Measurements from ENCODE around the gene FSIP1. TPM values are rescaled to one million over a fixed set of nuclear protein-coding genes. Genes with fewer than 3 reads are reported as not detected.
A peak's percentile ranks its signal among the peaks of the same experiment; 100 is the strongest.

The FSIP1 gene
- total RNA-seq, 1 donor from 2014 or later, result 0.41 TPM

DNA sequence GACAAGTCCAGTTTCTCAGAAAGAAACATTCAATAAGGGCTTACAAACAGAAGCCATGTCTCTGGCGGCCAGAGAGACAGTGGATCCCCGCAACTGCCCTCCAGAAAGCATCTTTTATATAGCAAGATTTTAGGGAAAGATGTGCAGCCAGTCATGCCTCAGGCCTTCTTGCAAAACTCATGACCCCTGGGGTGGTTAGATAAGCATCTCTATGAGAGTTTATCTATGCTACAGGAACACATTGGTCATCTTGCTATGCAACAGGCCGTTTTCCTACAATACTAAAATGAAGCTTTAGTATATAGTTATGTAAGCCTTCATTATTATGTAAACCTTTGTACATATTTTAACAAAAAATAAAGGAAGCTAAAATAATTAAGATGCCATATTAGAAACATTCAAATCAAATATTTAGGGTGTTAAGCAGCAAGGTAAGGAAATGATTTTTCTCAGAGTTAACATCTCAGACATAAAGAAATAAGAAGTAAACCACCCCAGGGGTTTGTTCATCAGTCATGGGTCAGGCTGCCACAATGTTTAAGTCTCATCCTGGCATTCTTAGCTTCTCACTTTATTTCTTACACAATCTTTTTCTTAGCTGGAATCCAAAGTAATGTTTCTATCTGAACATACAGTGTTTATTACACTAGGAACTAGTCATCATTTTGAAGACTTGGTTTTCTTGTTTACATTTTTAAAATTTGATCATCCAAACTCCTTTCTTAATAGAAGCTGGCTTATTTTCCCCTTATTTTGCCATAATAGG, 6.3 kb upstream of the FSIP1 start:
- no peaks in the 10 kb centered on the region for H3K9me3 Mint-ChIP-seq (ENCODE audit: unreplicated experiment)
- DNase-seq (ENCODE audit: low spot score), result no peak
- TF ChIP-seq, protein P1, sequence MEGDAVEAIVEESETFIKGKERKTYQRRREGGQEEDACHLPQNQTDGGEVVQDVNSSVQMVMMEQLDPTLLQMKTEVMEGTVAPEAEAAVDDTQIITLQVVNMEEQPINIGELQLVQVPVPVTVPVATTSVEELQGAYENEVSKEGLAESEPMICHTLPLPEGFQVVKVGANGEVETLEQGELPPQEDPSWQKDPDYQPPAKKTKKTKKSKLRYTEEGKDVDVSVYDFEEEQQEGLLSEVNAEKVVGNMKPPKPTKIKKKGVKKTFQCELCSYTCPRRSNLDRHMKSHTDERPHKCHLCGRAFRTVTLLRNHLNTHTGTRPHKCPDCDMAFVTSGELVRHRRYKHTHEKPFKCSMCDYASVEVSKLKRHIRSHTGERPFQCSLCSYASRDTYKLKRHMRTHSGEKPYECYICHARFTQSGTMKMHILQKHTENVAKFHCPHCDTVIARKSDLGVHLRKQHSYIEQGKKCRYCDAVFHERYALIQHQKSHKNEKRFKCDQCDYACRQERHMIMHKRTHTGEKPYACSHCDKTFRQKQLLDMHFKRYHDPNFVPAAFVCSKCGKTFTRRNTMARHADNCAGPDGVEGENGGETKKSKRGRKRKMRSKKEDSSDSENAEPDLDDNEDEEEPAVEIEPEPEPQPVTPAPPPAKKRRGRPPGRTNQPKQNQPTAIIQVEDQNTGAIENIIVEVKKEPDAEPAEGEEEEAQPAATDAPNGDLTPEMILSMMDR (IDR thresholded peaks at IDR 0.05; ENCODE audit: unreplicated experiment), result no peak
- no peaks in the 10 kb centered on the region for H3K27me3 Mint-ChIP-seq (ENCODE audit: unreplicated experiment)
- no peaks in the 10 kb centered on the region for H3K36me3 Mint-ChIP-seq (ENCODE audit: low read depth, unreplicated experiment)
- H3K4me1 Mint-ChIP-seq (ENCODE audit: unreplicated experiment), result peaks cover 25% of the 10 kb centered on the region
- no peak overlapping the region for H3K27ac Mint-ChIP-seq (ENCODE audit: unreplicated experiment)
- no peak overlapping the region for H3K4me3 Mint-ChIP-seq (ENCODE audit: unreplicated experiment)

DNA sequence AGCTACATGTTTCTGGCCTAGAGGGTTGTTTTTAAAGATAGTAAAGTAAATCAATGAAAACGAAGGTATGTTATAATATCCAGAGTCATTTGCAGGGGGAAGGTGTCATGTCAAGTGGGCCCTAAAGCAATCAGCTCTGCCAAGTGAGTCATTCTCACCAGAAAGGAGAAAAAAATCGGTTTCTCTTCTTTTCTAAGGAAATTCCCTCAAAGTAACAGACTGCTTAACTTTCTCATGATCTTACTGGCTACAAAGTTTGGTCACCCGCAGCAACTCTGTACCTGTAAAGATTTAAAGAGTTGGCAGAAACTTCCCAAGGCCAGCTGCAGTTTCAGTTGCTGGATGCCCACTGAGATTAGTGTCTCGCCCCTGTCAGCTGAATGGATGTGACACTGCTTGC, 5.5 kb upstream of the FSIP1 start:
- H3K36me3 Mint-ChIP-seq (ENCODE audit: low read depth, unreplicated experiment), result no peaks in the 10 kb centered on the region
- no peak overlapping the region for H3K4me3 Mint-ChIP-seq (ENCODE audit: unreplicated experiment)
- no peak for DNase-seq (ENCODE audit: low spot score)
- H3K4me1 Mint-ChIP-seq (ENCODE audit: unreplicated experiment), result peaks cover 34% of the 10 kb centered on the region
- H3K27me3 Mint-ChIP-seq (ENCODE audit: unreplicated experiment), result peaks cover 3% of the 10 kb centered on the region
- H3K27ac Mint-ChIP-seq (ENCODE audit: unreplicated experiment), result no peak overlapping the region
- H3K9me3 Mint-ChIP-seq (ENCODE audit: unreplicated experiment), result no peaks in the 10 kb centered on the region
- TF ChIP-seq, protein P1 (IDR thresholded peaks at IDR 0.05; ENCODE audit: unreplicated experiment), result no peak

DNA sequence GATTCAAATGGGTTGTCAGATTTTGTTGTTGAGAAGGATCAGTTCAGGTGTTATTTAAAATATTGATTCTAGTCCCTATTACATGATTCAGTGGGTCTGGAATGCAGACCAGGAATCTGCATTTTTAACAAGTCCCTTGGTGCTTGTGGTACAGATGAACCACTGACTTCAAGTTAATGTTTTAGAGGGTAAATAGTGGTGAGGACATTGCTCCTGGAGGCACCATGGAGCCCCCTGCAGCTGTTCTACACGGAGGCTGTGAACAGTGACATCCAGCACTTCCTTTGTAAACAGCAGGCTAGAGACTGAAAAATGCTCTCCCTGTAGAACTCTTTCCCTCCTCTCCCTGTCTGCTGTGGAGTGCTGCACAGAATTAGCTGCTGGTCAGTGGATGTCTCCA, 4.8 kb upstream of the FSIP1 start:
- H3K36me3 Mint-ChIP-seq (ENCODE audit: low read depth, unreplicated experiment), result no peaks in the 10 kb centered on the region
- H3K4me3 Mint-ChIP-seq (ENCODE audit: unreplicated experiment), result no peak overlapping the region
- DNase-seq (ENCODE audit: low spot score), result no peak
- H3K27ac Mint-ChIP-seq (ENCODE audit: unreplicated experiment), result no peak overlapping the region
- H3K9me3 Mint-ChIP-seq (ENCODE audit: unreplicated experiment), result no peaks in the 10 kb centered on the region
- H3K4me1 Mint-ChIP-seq (ENCODE audit: unreplicated experiment), result peaks cover 34% of the 10 kb centered on the region
- peaks cover 3% of the 10 kb centered on the region for H3K27me3 Mint-ChIP-seq (ENCODE audit: unreplicated experiment)
- TF ChIP-seq, protein P1 (IDR thresholded peaks at IDR 0.05; ENCODE audit: unreplicated experiment), result no peak

DNA sequence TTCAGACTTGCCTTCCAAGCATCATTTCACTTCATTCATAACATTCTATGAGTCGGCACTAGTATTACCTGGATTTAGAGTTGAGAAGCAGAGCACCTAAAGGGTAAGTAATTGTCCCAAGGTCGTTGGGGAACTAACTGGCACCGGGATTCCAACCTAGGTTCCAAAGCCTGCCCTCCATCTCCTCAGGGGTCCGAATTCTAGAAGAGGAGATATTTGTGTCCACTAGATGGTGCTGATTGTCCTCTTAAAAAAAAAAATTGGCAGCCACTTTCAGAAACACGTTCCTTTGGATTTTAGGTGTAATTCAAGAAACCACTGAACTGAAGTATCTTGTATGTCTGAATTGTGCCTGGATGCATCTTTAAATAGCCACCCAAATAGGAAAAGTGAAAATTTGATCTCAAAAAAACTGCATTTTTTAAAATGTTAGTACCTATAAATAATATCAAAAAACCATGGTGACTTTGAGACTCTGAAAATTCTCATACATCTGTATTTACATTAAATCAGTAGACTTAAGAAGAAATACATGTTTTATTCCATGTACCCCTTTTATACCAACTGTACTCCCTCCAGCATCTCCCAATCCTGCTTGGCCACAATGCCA, 3.9 kb upstream of the FSIP1 start:
- DNase-seq (ENCODE audit: low spot score), result no peak
- no peak overlapping the region for H3K4me3 Mint-ChIP-seq (ENCODE audit: unreplicated experiment)
- TF ChIP-seq, protein P1 (IDR thresholded peaks at IDR 0.05; ENCODE audit: unreplicated experiment), result peak; percentile 35
- no peaks in the 10 kb centered on the region for H3K36me3 Mint-ChIP-seq (ENCODE audit: low read depth, unreplicated experiment)
- H3K4me1 Mint-ChIP-seq (ENCODE audit: unreplicated experiment), result peaks cover 36% of the 10 kb centered on the region
- H3K9me3 Mint-ChIP-seq (ENCODE audit: unreplicated experiment), result no peaks in the 10 kb centered on the region
- H3K27me3 Mint-ChIP-seq (ENCODE audit: unreplicated experiment), result peaks cover 4% of the 10 kb centered on the region
- no peak overlapping the region for H3K27ac Mint-ChIP-seq (ENCODE audit: unreplicated experiment)

DNA sequence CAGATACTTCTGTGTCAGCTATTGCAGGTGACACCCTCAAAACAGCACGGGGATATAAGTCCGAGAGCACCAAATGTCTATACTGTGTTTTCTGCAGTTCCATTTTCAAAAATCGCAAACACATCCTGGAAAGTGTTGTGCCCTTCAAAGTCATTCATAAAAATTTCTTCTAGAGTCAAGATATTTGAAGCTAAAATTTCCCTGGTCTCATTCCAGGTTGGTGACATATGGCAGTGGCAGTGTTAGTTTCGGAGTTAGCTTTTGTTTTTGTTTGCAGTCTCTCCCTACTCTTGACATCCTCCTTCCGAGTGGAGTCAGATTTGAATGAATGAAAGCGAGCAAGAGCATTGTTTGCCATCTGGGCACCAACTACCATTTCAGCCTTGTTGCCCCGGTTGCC, 3.2 kb upstream of the FSIP1 start:
- no peaks in the 10 kb centered on the region for H3K9me3 Mint-ChIP-seq (ENCODE audit: unreplicated experiment)
- peaks cover 5% of the 10 kb centered on the region for H3K27me3 Mint-ChIP-seq (ENCODE audit: unreplicated experiment)
- H3K36me3 Mint-ChIP-seq (ENCODE audit: low read depth, unreplicated experiment), result no peaks in the 10 kb centered on the region
- peaks cover 37% of the 10 kb centered on the region for H3K4me1 Mint-ChIP-seq (ENCODE audit: unreplicated experiment)
- no peak overlapping the region for H3K4me3 Mint-ChIP-seq (ENCODE audit: unreplicated experiment)
- TF ChIP-seq, protein P1 (IDR thresholded peaks at IDR 0.05; ENCODE audit: unreplicated experiment), result no peak
- no peak for DNase-seq (ENCODE audit: low spot score)
- H3K27ac Mint-ChIP-seq (ENCODE audit: unreplicated experiment), result no peak overlapping the region
